ENCODE measurements around the gene PRSS33. TPM values are rescaled to one million over a fixed set of nuclear protein-coding genes. Genes with fewer than 3 reads are reported as not detected.

PRSS33 gene
- total RNA-seq, 4 donors from 2014 or later = not detected

- 73 to 75% methylated on average over 67 of the region's 68 CpGs for WGBS, 2 donors
Measured at GRCh38 chr16:2817340-2818271, 30.2 kb upstream of the PRSS33 start.

GRCh38 chr16:2816751-2817339 is 29.5 kb upstream of the PRSS33 start, which contains the start of gene PRSS21:
Gene PRSS21, plus strand, starts transcription at chr16:2817237. Its CDS starts 32 bp downstream, at chr16:2817269.
- no peak for DNase-seq (ENCODE audit: low spot score in 2 of 2)

More at GRCh38 chr16:2817340-2818271, 30.2 kb upstream of the PRSS33 start:
- Histone ChIP-seq H3K27me3 (peaks cover 0 to 35% of the 10 kb centered on the region in 2 donors), H3K4me1 (no peaks in the 10 kb centered on the region), H3K4me3 (no peak overlapping the region), H3K27ac (no peak overlapping the region), H3K9me3 (no peaks in the 10 kb centered on the region), H3K36me3 (no peaks in the 10 kb centered on the region)
- DNase-seq (ENCODE audit: low spot score in 2 of 2) = no peak
- TF ChIP-seq EP300 (IDR thresholded peaks at IDR 0.05) (no peak), CTCF (IDR thresholded peaks at IDR 0.05) (no peak), POLR2A (IDR thresholded peaks at IDR 0.05) (no peak)

GRCh38 chr16:2815299-2815771 is 28.0 kb upstream of the PRSS33 start:
- H3K27me3 ChIP-seq = peaks cover 0 to 56% of the 10 kb centered on the region in 2 donors
- no peaks in the 10 kb centered on the region for H3K9me3 ChIP-seq
- H3K27ac ChIP-seq = no peak overlapping the region
- no peak overlapping the region for H3K4me3 ChIP-seq
- H3K36me3 ChIP-seq = no peaks in the 10 kb centered on the region
- no peak for DNase-seq (ENCODE audit: low spot score in 2 of 2)
- no peak for TF ChIP-seq EP300 (IDR thresholded peaks at IDR 0.05)
- no peak for TF ChIP-seq CTCF (IDR thresholded peaks at IDR 0.05)
- no peak for TF ChIP-seq POLR2A (IDR thresholded peaks at IDR 0.05)
- H3K4me1 ChIP-seq = no peaks in the 10 kb centered on the region
- 71 to 82% methylated on average over 10 of the region's 10 CpGs for WGBS, 2 donors

More at GRCh38 chr16:2816751-2817339, 29.5 kb upstream of the PRSS33 start, which contains the start of gene PRSS21:
- Histone ChIP-seq H3K4me1 (no peaks in the 10 kb centered on the region), H3K27ac (no peak within 1 kb of the TSS), H3K36me3 (no peaks in the 10 kb centered on the region), H3K4me3 (no peak within 1 kb of the TSS), H3K27me3 (peaks cover 0 to 41% of the 10 kb centered on the region in 2 donors), H3K9me3 (no peaks in the 10 kb centered on the region)
- TF ChIP-seq CTCF (IDR thresholded peaks at IDR 0.05) = no peak
- TF ChIP-seq POLR2A (IDR thresholded peaks at IDR 0.05) = no peak
- TF ChIP-seq EP300 (IDR thresholded peaks at IDR 0.05) = no peak
- 66 to 81% methylated on average over 15 to 28 of the region's 28 CpGs for WGBS, 2 donors

- no peak for DNase-seq (ENCODE audit: low spot score in 2 of 2)
- H3K4me1 ChIP-seq = no peaks in the 10 kb centered on the region
- H3K9me3 ChIP-seq = peaks cover 0 to 2% (median 0%) of the 10 kb centered on the region in 4 donors
- TF ChIP-seq EP300 (IDR thresholded peaks at IDR 0.05) = no peak
- TF ChIP-seq CTCF (IDR thresholded peaks at IDR 0.05) = no peak
- no peak for TF ChIP-seq POLR2A (IDR thresholded peaks at IDR 0.05)
- H3K27me3 ChIP-seq = peaks cover 0 to 49% of the 10 kb centered on the region in 2 donors
- no peaks in the 10 kb centered on the region for H3K36me3 ChIP-seq
- 54 to 66% methylated on average over 15 to 17 of the region's 20 CpGs for WGBS, 2 donors
- H3K4me3 ChIP-seq = no peak overlapping the region
- no peak overlapping the region for H3K27ac ChIP-seq
Measured at GRCh38 chr16:2814551-2815298, 27.4 kb upstream of the PRSS33 start.
